Mesendoderm (in vitro differentiated cells): ENCODE results near the gene THBS1.

Experiments used
- DNase-seq: peaks from one replicate; pipeline ENCODE4 v3.0.0; 2013
- H2AK5ac ChIP-seq: 2 replicates; pipeline ENCODE4 v1.6.1; 2013; ENCODE audit warnings: low read length, inconsistent platforms
- H2BK120ac ChIP-seq: 2 replicates; pipeline ENCODE4 v1.6.1; 2013; ENCODE audit warnings: low read depth, mild to moderate bottlenecking, low read length, moderate library complexity, mixed read lengths
- H2BK15ac ChIP-seq: replicated peaks from 2 replicates; pipeline ENCODE4 v1.6.1; 2013; ENCODE audit warnings: low read depth, mild to moderate bottlenecking, moderate library complexity
- H2BK5ac ChIP-seq: 2 replicates; pipeline ENCODE4 v1.6.1; 2013; ENCODE audit warnings: low read length, inconsistent platforms
- H3K18ac ChIP-seq: 2 replicates; pipeline ENCODE4 v1.6.1; 2013; ENCODE audit warnings: mild to moderate bottlenecking, low read length, mixed read lengths
- H3K23ac ChIP-seq: one replicate; pipeline ENCODE4 v1.6.1; 2013; ENCODE audit warnings: low read length
- H3K27ac ChIP-seq: 2 replicates; pipeline ENCODE4 v1.5.1; 2013; ENCODE audit warnings: low read depth, mild to moderate bottlenecking, inconsistent platforms, low read length, moderate library complexity
- H3K27me3 ChIP-seq: 2 replicates; pipeline ENCODE4 v1.6.1; 2013; ENCODE audit warnings: low read length, control low read depth, mild to moderate bottlenecking, inconsistent platforms; ENCODE audit not compliant: insufficient read depth, poor library complexity
- H3K36me3 ChIP-seq: 2 replicates; pipeline ENCODE4 v1.6.1; 2013; ENCODE audit warnings: low read length, inconsistent platforms; ENCODE audit not compliant: control insufficient read depth, insufficient read depth
- H3K4ac ChIP-seq: one replicate; pipeline ENCODE4 v1.6.1; 2013; ENCODE audit warnings: low read depth, mild to moderate bottlenecking, low read length, moderate library complexity
- H3K4me1 ChIP-seq: 2 replicates; pipeline ENCODE4 v1.6.1; 2013; ENCODE audit warnings: low read depth, low read length, inconsistent platforms; ENCODE audit not compliant: control insufficient read depth
- H3K4me2 ChIP-seq: 2 replicates; pipeline ENCODE4 v1.6.1; 2013; ENCODE audit warnings: low read length
- H3K4me3 ChIP-seq: 2 replicates; pipeline ENCODE4 v1.5.1; 2013; ENCODE audit warnings: mild to moderate bottlenecking, low read length
- H3K56ac ChIP-seq: one replicate; pipeline ENCODE4 v1.6.1; 2013; ENCODE audit warnings: low read length
- H3K79me1 ChIP-seq: 2 replicates; pipeline ENCODE4 v1.6.1; 2013; ENCODE audit warnings: low read length, inconsistent platforms
- H3K79me2 ChIP-seq: 2 replicates; pipeline ENCODE4 v1.6.1; 2013; ENCODE audit warnings: mild to moderate bottlenecking, low read length; ENCODE audit not compliant: control insufficient read depth, insufficient read depth
- H3K9ac ChIP-seq: 2 replicates; pipeline ENCODE4 v1.6.1; 2013; ENCODE audit warnings: low read length, inconsistent platforms
- H4K5ac ChIP-seq: one replicate; pipeline ENCODE4 v1.6.1; 2013; ENCODE audit warnings: low read length
- H4K8ac ChIP-seq: one replicate; pipeline ENCODE4 v1.6.1; 2013; ENCODE audit warnings: low read depth, mild to moderate bottlenecking, control low read depth, low read length, moderate library complexity
- WGBS: extraction: QIAGEN DNeasy Blood & Tissue Kit; methylation state at CpG from one replicate; pipeline ENCODE4 v1.1.7; 2013; ENCODE audit warnings: low lambda C conversion rate, missing lambda C conversion rate; ENCODE audit not compliant: insufficient coverage; ENCODE audit errors: extremely low coverage; 5-methylcytosine and 5-hydroxymethylcytosine counted together

THBS1 gene

GRCh38 chr15:39598958-39599845 lies 18.3 kb downstream of the THBS1 start:
- H3K4ac ChIP-seq = no peak overlapping the region
- H3K27me3 ChIP-seq = no peaks in the 10 kb centered on the region
- H3K36me3 ChIP-seq = peaks cover 4% of the 10 kb centered on the region
- no peak overlapping the region for H3K56ac ChIP-seq
- WGBS = no CpG with 5 or more reads among the region's 12 CpGs
- no peaks in the 10 kb centered on the region for H3K4me1 ChIP-seq
- no peak for DNase-seq
- no peak overlapping the region for H2AK5ac ChIP-seq
- no peak overlapping the region for H3K27ac ChIP-seq
- H2BK120ac ChIP-seq = no peak overlapping the region
- H2BK15ac ChIP-seq = no peak overlapping the region
- H3K4me3 ChIP-seq = no peak overlapping the region
- H3K79me1 ChIP-seq = no peaks in the 10 kb centered on the region
- no peaks in the 10 kb centered on the region for H3K79me2 ChIP-seq
- no peak overlapping the region for H4K8ac ChIP-seq
- H4K5ac ChIP-seq = no peak overlapping the region
- no peak overlapping the region for H3K18ac ChIP-seq
- no peak overlapping the region for H3K9ac ChIP-seq
- no peak overlapping the region for H3K4me2 ChIP-seq
- no peak overlapping the region for H2BK5ac ChIP-seq
- H3K23ac ChIP-seq = no peak overlapping the region

GRCh38 chr15:39599871-39600270 lies 19.0 kb downstream of the THBS1 start:
- no peak overlapping the region for H3K18ac ChIP-seq
- no peak overlapping the region for H3K23ac ChIP-seq
- H3K4me1 ChIP-seq = no peaks in the 10 kb centered on the region
- H3K27ac ChIP-seq = no peak overlapping the region
- WGBS = no CpG with 5 or more reads among the region's 2 CpGs
- H4K5ac ChIP-seq = no peak overlapping the region
- H2BK15ac ChIP-seq = no peak overlapping the region
- H2BK5ac ChIP-seq = no peak overlapping the region
- H3K4ac ChIP-seq = no peak overlapping the region
- peaks cover 3% of the 10 kb centered on the region for H3K36me3 ChIP-seq
- no peaks in the 10 kb centered on the region for H3K79me2 ChIP-seq
- H2AK5ac ChIP-seq = no peak overlapping the region
- H3K9ac ChIP-seq = no peak overlapping the region
- no peak overlapping the region for H3K4me3 ChIP-seq
- H2BK120ac ChIP-seq = no peak overlapping the region
- no peak overlapping the region for H3K4me2 ChIP-seq
- no peak overlapping the region for H4K8ac ChIP-seq
- H3K27me3 ChIP-seq = no peaks in the 10 kb centered on the region
- DNase-seq = no peak
- no peak overlapping the region for H3K56ac ChIP-seq
- H3K79me1 ChIP-seq = no peaks in the 10 kb centered on the region

GRCh38 chr15:39602143-39602542 lies 21.3 kb downstream of the THBS1 start:
- no peak overlapping the region for H3K56ac ChIP-seq
- no peak overlapping the region for H3K4me3 ChIP-seq
- DNase-seq = peak; percentile 73
- no peak overlapping the region for H2BK5ac ChIP-seq
- H4K5ac ChIP-seq = no peak overlapping the region
- H2BK15ac ChIP-seq = no peak overlapping the region
- WGBS = no CpG with 5 or more reads among the region's 5 CpGs
- no peak overlapping the region for H3K23ac ChIP-seq
- H3K9ac ChIP-seq = no peak overlapping the region
- H3K27me3 ChIP-seq = no peaks in the 10 kb centered on the region
- H4K8ac ChIP-seq = no peak overlapping the region
- H3K79me2 ChIP-seq = no peaks in the 10 kb centered on the region
- H3K36me3 ChIP-seq = no peaks in the 10 kb centered on the region
- H3K4me1 ChIP-seq = no peaks in the 10 kb centered on the region
- no peak overlapping the region for H3K27ac ChIP-seq
- H3K18ac ChIP-seq = no peak overlapping the region
- no peaks in the 10 kb centered on the region for H3K79me1 ChIP-seq
- no peak overlapping the region for H2BK120ac ChIP-seq
- no peak overlapping the region for H3K4me2 ChIP-seq
- H3K4ac ChIP-seq = no peak overlapping the region
- no peak overlapping the region for H2AK5ac ChIP-seq

- WGBS = no CpG with 5 or more reads among the region's 1 CpG
- Histone ChIP-seq H3K79me2 (no peaks in the 10 kb centered on the region), H3K18ac (no peak overlapping the region), H3K4me2 (no peak overlapping the region), H2AK5ac (no peak overlapping the region), H2BK15ac (no peak overlapping the region), H3K23ac (no peak overlapping the region), H3K27me3 (no peaks in the 10 kb centered on the region), H3K9ac (no peak overlapping the region), H4K5ac (no peak overlapping the region), H3K4me1 (no peaks in the 10 kb centered on the region), H3K36me3 (no peaks in the 10 kb centered on the region), H3K56ac (no peak overlapping the region), H3K27ac (no peak overlapping the region), H3K4ac (no peak overlapping the region), H2BK120ac (no peak overlapping the region), H3K79me1 (no peaks in the 10 kb centered on the region), H3K4me3 (no peak overlapping the region), H4K8ac (no peak overlapping the region), H2BK5ac (no peak overlapping the region)
- no peak for DNase-seq
These were observed 24.3 kb downstream of the THBS1 start for GRCh38 chr15:39605146-39605545.

- no peak overlapping the region for H3K27ac ChIP-seq
These were observed 27.6 kb downstream of the THBS1 start for GRCh38 chr15:39608185-39609139.

More at GRCh38 chr15:39608185-39609139, 27.6 kb downstream of the THBS1 start:
- no peak overlapping the region for H2BK120ac ChIP-seq
- no peak for DNase-seq
- H3K9ac ChIP-seq = no peak overlapping the region
- H3K4ac ChIP-seq = no peak overlapping the region
- no peak overlapping the region for H2AK5ac ChIP-seq
- no peaks in the 10 kb centered on the region for H3K4me1 ChIP-seq
- no peak overlapping the region for H4K5ac ChIP-seq
- H3K36me3 ChIP-seq = no peaks in the 10 kb centered on the region
- no peak overlapping the region for H2BK5ac ChIP-seq
- no peak overlapping the region for H2BK15ac ChIP-seq
- H3K79me2 ChIP-seq = no peaks in the 10 kb centered on the region
- no peak overlapping the region for H3K56ac ChIP-seq
- no peak overlapping the region for H3K23ac ChIP-seq
- H3K18ac ChIP-seq = no peak overlapping the region
- WGBS = no CpG with 5 or more reads among the region's 2 CpGs
- H4K8ac ChIP-seq = no peak overlapping the region
- H3K4me3 ChIP-seq = no peak overlapping the region
- H3K27me3 ChIP-seq = no peaks in the 10 kb centered on the region
- no peak overlapping the region for H3K4me2 ChIP-seq
- H3K79me1 ChIP-seq = no peaks in the 10 kb centered on the region
